ENCODE data around the gene FBXL7. TPM values are rescaled to one million over a fixed set of nuclear protein-coding genes. Genes with fewer than 3 reads are reported as not detected.
A peak's percentile ranks its signal among the peaks of the same experiment; 100 is the strongest.

FBXL7 gene
- total and polyA plus RNA-seq, 2 of the 8 experiments (the other 6 are each of a cell fraction or from before 2014, with no cell fraction given): 17.7 to 17.8 TPM

- no peak overlapping the region for H3K4me3 ChIP-seq (ENCODE audit: extremely low read depth in 1 of 4, insufficient read depth in 2 of 4, low read depth in 3 of 4, low read length in 4 of 4)
- no peak overlapping the region for H3K14ac ChIP-seq (ENCODE audit: insufficient read length)
- no peaks in the 10 kb centered on the region for H3K9me3 ChIP-seq (ENCODE audit: insufficient read depth in 2 of 2, low read depth in 1 of 2, low read length in 1 of 2)
- ChIA-PET CTCF (ENCODE audit: partially characterized antibody) (interaction anchor here (0.9 to 2.6 kb wide), 17 partner anchors 8 to 209 kb away, joined by 3 to 32 read pairs (median 5); no protein-coding TSS in a partner anchor), POLR2A (ENCODE audit: partially characterized antibody) (no interaction called here)
- no peak overlapping the region for H4K91ac ChIP-seq (replicated peaks; ENCODE audit: insufficient read length, low read length)
- H2BK15ac ChIP-seq (ENCODE audit: low read length): no peak overlapping the region
- H3K56ac ChIP-seq (replicated peaks; ENCODE audit: insufficient read length, low read depth, low read length): no peak overlapping the region
- no peak overlapping the region for H2BK5ac ChIP-seq (ENCODE audit: low read depth, low read length)
- no peak for FAIRE-seq
- H3K4me2 ChIP-seq (ENCODE audit: insufficient read depth in 1 of 2, low read depth in 2 of 2, low read length in 2 of 2): no peak overlapping the region
- no peak overlapping the region for H2AFZ ChIP-seq (ENCODE audit: low read length)
- no peak overlapping the region for H3K27ac ChIP-seq (ENCODE audit: low read depth, low read length)
- no peak for DNase-seq (ENCODE audit: low read depth in 1 of 2, low spot score in 2 of 2)
- peaks cover 0 to 4% (median under 1%) of the 10 kb centered on the region in 4 experiments; a peak in 3 of 7 replicates for H3K4me1 ChIP-seq (replicated peaks in 1 of 4; ENCODE audit: control insufficient read depth in 3 of 4, insufficient read depth in 4 of 4, low read length in 3 of 4)
- no peaks in the 10 kb centered on the region for H3K36me3 ChIP-seq (ENCODE audit: control insufficient read depth in 2 of 4, insufficient read depth in 4 of 4, low read length in 3 of 4)
- WGBS, 2 experiments (ENCODE audit: extremely low coverage in 1 of 2, insufficient coverage in 1 of 2, insufficient read length in 1 of 2, insufficient replicate concordance in 2 of 2, low coverage in 1 of 2, low lambda C conversion rate in 2 of 2, missing lambda C conversion rate in 1 of 2): 94% methylated on average over 3 of the region's 3 CpGs; no CpG with 5 or more reads in 1 of the 2 experiments
- no peak overlapping the region for H2BK20ac ChIP-seq (ENCODE audit: low read length)
- H3K4ac ChIP-seq (replicated peaks; ENCODE audit: insufficient read length, low read depth, low read length): no peak overlapping the region
- no peaks in the 10 kb centered on the region for H4K20me1 ChIP-seq (replicated peaks in 1 of 2; ENCODE audit: control insufficient read depth in 1 of 2, insufficient read depth in 2 of 2, low read length in 2 of 2)
- H2BK120ac ChIP-seq (replicated peaks; ENCODE audit: low read depth, low read length): no peak overlapping the region
- H3K23ac ChIP-seq (ENCODE audit: insufficient read length): no peak overlapping the region
- no peaks in the 10 kb centered on the region for H3K23me2 ChIP-seq (ENCODE audit: low read depth, low read length)
- no peak overlapping the region for H4K8ac ChIP-seq (ENCODE audit: extremely low read depth, insufficient read depth, low read length)
- 0 out of 2 replicates have a peak, but pooled peaks cover 2% of the 10 kb centered on the region for H3K79me1 ChIP-seq (ENCODE audit: low read depth, low read length)
- H4K5ac ChIP-seq (ENCODE audit: insufficient read length, low read depth, low read length): no peak overlapping the region
- H3K79me2 ChIP-seq (ENCODE audit: control insufficient read depth in 1 of 2, insufficient read depth in 2 of 2, low read length in 2 of 2): peaks cover 0 to 10% of the 10 kb centered on the region in 2 experiments; a peak in 1 of 4 replicates
- H3K27me3 ChIP-seq (replicated peaks in 1 of 4; ENCODE audit: control insufficient read depth in 3 of 4, extremely low read depth in 1 of 4, insufficient read depth in 3 of 4, low read length in 3 of 4): no peaks in the 10 kb centered on the region
- no peak overlapping the region for H3K9ac ChIP-seq (replicated peaks in 1 of 4; ENCODE audit: extremely low read depth in 1 of 4, low read depth in 3 of 4, low read length in 3 of 4)
- no peak overlapping the region for H3K18ac ChIP-seq (ENCODE audit: extremely low read depth, low read length)
- H2BK12ac ChIP-seq (ENCODE audit: low read depth, low read length): no peak overlapping the region
- no peak overlapping the region for H2AK5ac ChIP-seq (ENCODE audit: low read depth, low read length)
- TF ChIP-seq, protein P1, sequence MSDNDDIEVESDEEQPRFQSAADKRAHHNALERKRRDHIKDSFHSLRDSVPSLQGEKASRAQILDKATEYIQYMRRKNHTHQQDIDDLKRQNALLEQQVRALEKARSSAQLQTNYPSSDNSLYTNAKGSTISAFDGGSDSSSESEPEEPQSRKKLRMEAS (IDR thresholded peaks at IDR 0.05): 0 out of 2 replicates have a peak, but pooled peaks have one; percentile 22
- TF ChIP-seq E2F6 (IDR thresholded peaks at IDR 0.05) (peak; percentile 36; the same call in 1 of the 2 replicates), KDM5A (IDR thresholded peaks at IDR 0.05; ENCODE audit: low read length) (no peak)
Measured at GRCh38 chr5:15682122-15682521, 182.1 kb downstream of the FBXL7 start.

All from H1 (cell line).